Astrocyte (in vitro differentiated cells and primary cell): ENCODE data around the gene TBRG1.

Source experiments
- CTCF ChIP-seq: IDR thresholded peaks from 2 replicates; pipeline ENCODE4 v1.5.1; 2011; ENCODE audit warnings: low read depth, mild to moderate bottlenecking, inconsistent platforms, low read length, moderate library complexity; ENCODE audit not compliant: insufficient read depth
- EZH2 ChIP-seq: IDR thresholded peaks from 2 replicates; pipeline ENCODE4 v1.6.1; 2012; ENCODE audit warnings: mild to moderate bottlenecking, low read length, inconsistent platforms; ENCODE audit not compliant: insufficient read depth

GRCh38 chr11:124682443-124682842, 59.8 kb downstream of the TBRG1 start:
- TF ChIP-seq CTCF (no peak), EZH2 (no peak)
